ENCODE measurements around the gene ROBO2. TPM values are rescaled to one million over a fixed set of nuclear protein-coding genes. Genes with fewer than 3 reads are reported as not detected.

Gene ROBO2
- total and polyA plus RNA-seq, 10 of the 15 experiments (the other 5 are each of a cell fraction or from before 2014, with no cell fraction given) = 0.22 to 2.5 (median 0.81) TPM

GRCh38 chr3:77071364-77071763 lies 31.5 kb downstream of the ROBO2 start:
- no peak overlapping the region for H3K9ac ChIP-seq (ENCODE audit: control insufficient read depth, insufficient read depth, low read length)
- ATAC-seq = no peak

More at GRCh38 chr3:77071364-77071763, 31.5 kb downstream of the ROBO2 start:
- Histone ChIP-seq H3K9me3 (replicated peaks; ENCODE audit: control insufficient read depth, insufficient read depth, low read length) (no peaks in the 10 kb centered on the region; the same call in 2 of the 3 replicates), H3K27me3 (replicated peaks in 1 of 2; ENCODE audit: control insufficient read depth in 2 of 2, insufficient read depth in 2 of 2, low read length in 1 of 2) (no peaks in the 10 kb centered on the region), H3K4me2 (ENCODE audit: control insufficient read depth, insufficient read depth) (no peak overlapping the region), H3K27ac (ENCODE audit: control insufficient read depth, insufficient read depth) (no peak overlapping the region), H3K4me3 (no peak overlapping the region), H4K20me1 (ENCODE audit: control insufficient read depth, insufficient read depth) (no peaks in the 10 kb centered on the region), H3K4me1 (ENCODE audit: control insufficient read depth, insufficient read depth, low read length) (no peaks in the 10 kb centered on the region), H2AFZ (ENCODE audit: control insufficient read depth, low read depth, low read length) (no peak overlapping the region), H3K36me3 (ENCODE audit: control insufficient read depth in 2 of 2, insufficient read depth in 2 of 2, low read length in 1 of 2) (no peaks in the 10 kb centered on the region), H3K79me2 (ENCODE audit: control insufficient read depth, insufficient read depth, low read length) (no peaks in the 10 kb centered on the region)
- in situ Hi-C loops (cut with MboI) = no loop called here
- intact Hi-C loops (cut with micrococcal nuclease; ENCODE audit: unreplicated experiment) = no loop called here
- 18% methylated on average over 5 of the region's 5 CpGs for WGBS (ENCODE audit: insufficient coverage, insufficient replicate concordance, low lambda C conversion rate, missing lambda C conversion rate)
- CTCF ChIA-PET = no interaction called here
- TF ChIP-seq BACH1 (IDR thresholded peaks at IDR 0.05; ENCODE audit: borderline replicate concordance) = no peak
- TF ChIP-seq USF1 (IDR thresholded peaks at IDR 0.05; ENCODE audit: borderline replicate concordance, extremely low read length, insufficient read depth, low read depth, low read length) = no peak
- TF ChIP-seq EZH2 (IDR thresholded peaks at IDR 0.05; ENCODE audit: borderline replicate concordance, control insufficient read depth, low read depth, low read length) = no peak
- no peak for TF ChIP-seq SRF (IDR thresholded peaks at IDR 0.05; ENCODE audit: low read depth in 2 of 2, low read length in 2 of 2)
- no peak for TF ChIP-seq TBL1XR1 (IDR thresholded peaks at IDR 0.05; ENCODE audit: low read depth, low read length)
- no peak for TF ChIP-seq RBBP5 (conservative IDR thresholded peaks at IDR 0.05)
- TF ChIP-seq IKZF2 (IDR thresholded peaks at IDR 0.05) = no peak
- TF ChIP-seq SP1 (IDR thresholded peaks at IDR 0.05; ENCODE audit: low read depth, low read length) = no peak
- TF ChIP-seq NRF1 (conservative IDR thresholded peaks at IDR 0.05; ENCODE audit: low read depth, low read length) = no peak
- TF ChIP-seq NKRF (conservative IDR thresholded peaks at IDR 0.05) = no peak
- TF ChIP-seq ATF2 (IDR thresholded peaks at IDR 0.05; ENCODE audit: low read length) = no peak
- no peak for TF ChIP-seq ZNF274 (IDR thresholded peaks at IDR 0.05; ENCODE audit: insufficient read depth, insufficient read length)
- TF ChIP-seq, protein P1, sequence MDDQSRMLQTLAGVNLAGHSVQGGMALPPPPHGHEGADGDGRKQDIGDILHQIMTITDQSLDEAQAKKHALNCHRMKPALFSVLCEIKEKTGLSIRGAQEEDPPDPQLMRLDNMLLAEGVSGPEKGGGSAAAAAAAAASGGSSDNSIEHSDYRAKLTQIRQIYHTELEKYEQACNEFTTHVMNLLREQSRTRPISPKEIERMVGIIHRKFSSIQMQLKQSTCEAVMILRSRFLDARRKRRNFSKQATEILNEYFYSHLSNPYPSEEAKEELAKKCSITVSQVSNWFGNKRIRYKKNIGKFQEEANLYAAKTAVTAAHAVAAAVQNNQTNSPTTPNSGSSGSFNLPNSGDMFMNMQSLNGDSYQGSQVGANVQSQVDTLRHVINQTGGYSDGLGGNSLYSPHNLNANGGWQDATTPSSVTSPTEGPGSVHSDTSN (IDR thresholded peaks at IDR 0.05; ENCODE audit: insufficient replicate concordance, low read depth, low read length) = no peak
- TF ChIP-seq CBFB (IDR thresholded peaks at IDR 0.05; ENCODE audit: low read depth) = no peak
- TF ChIP-seq ZSCAN29 (IDR thresholded peaks at IDR 0.05) = no peak
- TF ChIP-seq RELA (IDR thresholded peaks at IDR 0.05; ENCODE audit: borderline replicate concordance, partially characterized antibody) = no peak
- no peak for TF ChIP-seq FOXK2 (IDR thresholded peaks at IDR 0.05)
- TF ChIP-seq, protein P2, sequence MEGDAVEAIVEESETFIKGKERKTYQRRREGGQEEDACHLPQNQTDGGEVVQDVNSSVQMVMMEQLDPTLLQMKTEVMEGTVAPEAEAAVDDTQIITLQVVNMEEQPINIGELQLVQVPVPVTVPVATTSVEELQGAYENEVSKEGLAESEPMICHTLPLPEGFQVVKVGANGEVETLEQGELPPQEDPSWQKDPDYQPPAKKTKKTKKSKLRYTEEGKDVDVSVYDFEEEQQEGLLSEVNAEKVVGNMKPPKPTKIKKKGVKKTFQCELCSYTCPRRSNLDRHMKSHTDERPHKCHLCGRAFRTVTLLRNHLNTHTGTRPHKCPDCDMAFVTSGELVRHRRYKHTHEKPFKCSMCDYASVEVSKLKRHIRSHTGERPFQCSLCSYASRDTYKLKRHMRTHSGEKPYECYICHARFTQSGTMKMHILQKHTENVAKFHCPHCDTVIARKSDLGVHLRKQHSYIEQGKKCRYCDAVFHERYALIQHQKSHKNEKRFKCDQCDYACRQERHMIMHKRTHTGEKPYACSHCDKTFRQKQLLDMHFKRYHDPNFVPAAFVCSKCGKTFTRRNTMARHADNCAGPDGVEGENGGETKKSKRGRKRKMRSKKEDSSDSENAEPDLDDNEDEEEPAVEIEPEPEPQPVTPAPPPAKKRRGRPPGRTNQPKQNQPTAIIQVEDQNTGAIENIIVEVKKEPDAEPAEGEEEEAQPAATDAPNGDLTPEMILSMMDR (IDR thresholded peaks at IDR 0.05 in 2 of 3, conservative IDR thresholded peaks at IDR 0.05 in 1 of 3; ENCODE audit: control insufficient read depth in 2 of 3, extremely low read depth in 1 of 3, insufficient read depth in 1 of 3, low read depth in 3 of 3, low read length in 3 of 3) = no peak
- POLR2A ChIA-PET = no interaction called here
- DNase-seq (ENCODE audit: low read depth, low spot score) (no peak), FAIRE-seq (no peak)
- no TSS peak for BruUV-seq (replicated peaks)
- RAD21 ChIA-PET (ENCODE audit: unreplicated experiment) = no interaction called here
- SMC1A ChIA-PET (ENCODE audit: uncharacterized antibody, unreplicated experiment) = no interaction called here

All from GM12878 (cell line).